GM23248 (cell line): ENCODE results near the gene SERINC1. TPM values are rescaled to one million over a fixed set of nuclear protein-coding genes. Genes with fewer than 3 reads are reported as not detected.
A peak's percentile ranks its signal among the peaks of the same experiment; 100 is the strongest.

Experiments used
- DNase-seq: peaks from one replicate; pipeline ENCODE4 v3.0.0-alpha.2; 2015
- H2AFZ ChIP-seq: fragments of 200-600 bp; sonication (generic); 2 replicates; pipeline ENCODE4 v1.6.1; 2016; ENCODE audit warnings: antibody characterized with exemption
- H3F3A ChIP-seq: fragments of 200-600 bp; sonication (generic); 2 replicates; pipeline ENCODE4 v1.6.1; 2016; ENCODE audit warnings: mild to moderate bottlenecking, antibody characterized with exemption, mixed run types; ENCODE audit not compliant: insufficient read depth
- H3K27ac ChIP-seq: fragments of 200-600 bp; sonication (generic); 2 replicates; pipeline ENCODE4 v1.5.1; 2016; ENCODE audit warnings: mild to moderate bottlenecking
- H3K27me3 ChIP-seq: fragments of 200-600 bp; sonication (generic); replicated peaks from 2 replicates; pipeline ENCODE4 v1.6.1; 2016; ENCODE audit warnings: mild to moderate bottlenecking; ENCODE audit not compliant: insufficient read depth
- H3K36me3 ChIP-seq: fragments of 200-600 bp; sonication (generic); 2 replicates; pipeline ENCODE4 v1.6.1; 2016; ENCODE audit warnings: low read depth, mild to moderate bottlenecking
- H3K4me1 ChIP-seq: fragments of 200-600 bp; sonication (generic); 2 replicates; pipeline ENCODE4 v1.6.1; 2016; ENCODE audit warnings: mild to moderate bottlenecking; ENCODE audit not compliant: insufficient read depth
- H3K4me2 ChIP-seq: fragments of 200-600 bp; sonication (generic); one replicate; pipeline ENCODE4 v1.6.1; 2016; ENCODE audit warnings: mild to moderate bottlenecking; ENCODE audit not compliant: unreplicated experiment
- H3K4me3 ChIP-seq: fragments of 200-600 bp; sonication (generic); 2 replicates; pipeline ENCODE4 v1.5.1; 2016; ENCODE audit warnings: mild to moderate bottlenecking
- H3K79me2 ChIP-seq: fragments of 200-600 bp; sonication (generic); 2 replicates; pipeline ENCODE4 v1.6.1; 2016; ENCODE audit warnings: mild to moderate bottlenecking; ENCODE audit not compliant: insufficient read depth
- H3K9ac ChIP-seq: fragments of 200-600 bp; sonication (generic); 2 replicates; pipeline ENCODE4 v1.6.1; 2016; ENCODE audit warnings: mild to moderate bottlenecking
- H3K9me2 ChIP-seq: fragments of 200-600 bp; sonication (generic); 2 replicates; pipeline ENCODE4 v1.6.1; 2016; ENCODE audit warnings: mixed run types, mild to moderate bottlenecking, moderate library complexity; ENCODE audit not compliant: insufficient read depth
- H3K9me3 ChIP-seq: fragments of 200-600 bp; sonication (generic); one replicate; pipeline ENCODE4 v1.6.1; 2017; ENCODE audit warnings: low read depth
- H4K20me1 ChIP-seq: fragments of 200-600 bp; sonication (generic); 2 replicates; pipeline ENCODE4 v1.6.0; 2016; ENCODE audit not compliant: insufficient read depth
- EZH2 ChIP-seq: fragments of 200-600 bp; sonication (generic); IDR thresholded peaks from 2 replicates; pipeline ENCODE4 v1.6.1; 2018; ENCODE audit warnings: antibody characterized with exemption, mild to moderate bottlenecking; ENCODE audit not compliant: insufficient read depth, poor library complexity, severe bottlenecking
- EZH2phosphoT487 ChIP-seq: fragments of 200-600 bp; sonication (generic); IDR thresholded peaks from 2 replicates; pipeline ENCODE4 v1.6.1; 2018; ENCODE audit warnings: antibody characterized with exemption, moderate library complexity, mild to moderate bottlenecking, low read depth; ENCODE audit not compliant: insufficient read depth
- WGBS, 2 experiments: methylation state at CpG; one replicate each; pipeline ENCODE4 v1.1.6; 2015 to 2017; ENCODE audit warnings: low lambda C conversion rate in 2 of 2, low coverage in 1 of 2; ENCODE audit errors: missing lambda C conversion rate in 2 of 2; 5-methylcytosine and 5-hydroxymethylcytosine counted together
- in situ Hi-C: fragments of 300-500 bp; cut with MboI; formaldehyde crosslinking; loops from 2 replicates; pipeline ENCODE4 v1.15.0; 2020
- polyA plus RNA-seq: library from polyadenylated mRNA; unstranded; fragments of >200 nt; fragmentation: Nextera tagmentation; extraction: Ambion mirVana; gene quantifications from 2 replicates; pipeline ENCODE4 v1.2.1, GENCODE V29; 2016
- total RNA-seq: library from RNA; depleted of rRNA; stranded (reverse); fragments of >200 nt; shearing (Covaris generic); gene quantifications from 2 replicates; pipeline ENCODE4 v1.2.3, GENCODE V29; 2014

SERINC1 gene
- total and polyA plus RNA-seq, 2 experiments from 2014 or later, result 243 to 346 TPM

- Histone ChIP-seq H4K20me1 (no peaks in the 10 kb centered on the region), H3K4me3 (no peak overlapping the region), H3K27me3 (no peaks in the 10 kb centered on the region), H3K9me3 (peaks cover 4% of the 10 kb centered on the region), H3F3A (no peaks in the 10 kb centered on the region), H3K9ac (no peak overlapping the region), H2AFZ (no peak overlapping the region), H3K36me3 (no peaks in the 10 kb centered on the region), H3K27ac (no peak overlapping the region), H3K4me1 (no peaks in the 10 kb centered on the region), H3K4me2 (no peak overlapping the region), H3K79me2 (no peaks in the 10 kb centered on the region), H3K9me2 (no peaks in the 10 kb centered on the region)
- 39 to 44% methylated on average over 3 of the region's 3 CpGs for WGBS, 2 experiments
- in situ Hi-C loops, result loop anchor here (10.0 kb wide), 1 partner anchor 339 kb away; no protein-coding TSS in a partner anchor
- TF ChIP-seq EZH2 (no peak), EZH2phosphoT487 (no peak)
- DNase-seq, result no peak
Measured at GRCh38 chr6:122495612-122496011, 24.0 kb upstream of the SERINC1 start.

- Histone ChIP-seq H3K9ac (no peak overlapping the region), H3F3A (no peaks in the 10 kb centered on the region), H3K79me2 (no peaks in the 10 kb centered on the region), H3K4me3 (no peak overlapping the region), H3K36me3 (no peaks in the 10 kb centered on the region), H3K27ac (no peak overlapping the region), H3K4me2 (no peak overlapping the region), H2AFZ (no peak overlapping the region), H3K27me3 (no peaks in the 10 kb centered on the region), H3K9me3 (peaks cover 4% of the 10 kb centered on the region), H4K20me1 (no peaks in the 10 kb centered on the region), H3K4me1 (no peaks in the 10 kb centered on the region), H3K9me2 (no peaks in the 10 kb centered on the region)
- in situ Hi-C loops, result loop anchor here (10.0 kb wide), 1 partner anchor 340 kb away; no protein-coding TSS in a partner anchor
- 38 to 40% methylated on average over 4 of the region's 4 CpGs for WGBS, 2 experiments
- TF ChIP-seq EZH2, result no peak
- no peak for TF ChIP-seq EZH2phosphoT487
- DNase-seq, result no peak
Measured at GRCh38 chr6:122494665-122495272, 23.2 kb upstream of the SERINC1 start.

GRCh38 chr6:122491919-122492555 is 20.4 kb upstream of the SERINC1 start:
- peaks cover 4% of the 10 kb centered on the region for H3K9me3 ChIP-seq
- in situ Hi-C loops, result loop anchor here (10.0 kb wide), 1 partner anchor 343 kb away; no protein-coding TSS in a partner anchor
- H3K36me3 ChIP-seq, result no peaks in the 10 kb centered on the region
- no peak for TF ChIP-seq EZH2phosphoT487
- no peak for TF ChIP-seq EZH2
- peak overlapping the region; percentile 50 for H2AFZ ChIP-seq
- no peak overlapping the region for H3K4me3 ChIP-seq
- no peak overlapping the region for H3K9ac ChIP-seq
- H3K9me2 ChIP-seq, result no peaks in the 10 kb centered on the region
- H3F3A ChIP-seq, result no peaks in the 10 kb centered on the region
- no peaks in the 10 kb centered on the region for H3K27me3 ChIP-seq
- 23 to 24% methylated on average over 7 of the region's 7 CpGs for WGBS, 2 experiments
- no peak overlapping the region for H3K4me2 ChIP-seq
- no peaks in the 10 kb centered on the region for H3K79me2 ChIP-seq
- H3K4me1 ChIP-seq, result no peaks in the 10 kb centered on the region
- H3K27ac ChIP-seq, result no peak overlapping the region
- no peaks in the 10 kb centered on the region for H4K20me1 ChIP-seq
- DNase-seq, result peak; percentile 81

- in situ Hi-C loops, result loop anchor here (10.0 kb wide), 1 partner anchor 344 kb away; no protein-coding TSS in a partner anchor
- H3K79me2 ChIP-seq, result no peaks in the 10 kb centered on the region
Measured at GRCh38 chr6:122490607-122491006, 19.0 kb upstream of the SERINC1 start.

More at GRCh38 chr6:122490607-122491006, 19.0 kb upstream of the SERINC1 start:
- Histone ChIP-seq H3K27ac (no peak overlapping the region), H3K9ac (no peak overlapping the region), H4K20me1 (no peaks in the 10 kb centered on the region), H3K4me2 (no peak overlapping the region), H3K27me3 (no peaks in the 10 kb centered on the region), H3F3A (no peaks in the 10 kb centered on the region), H2AFZ (no peak overlapping the region), H3K9me3 (no peaks in the 10 kb centered on the region), H3K9me2 (no peaks in the 10 kb centered on the region), H3K4me3 (no peak overlapping the region), H3K36me3 (no peaks in the 10 kb centered on the region), H3K4me1 (no peaks in the 10 kb centered on the region)
- DNase-seq, result no peak
- WGBS, 2 experiments, result 29 to 38% methylated on average over 1 of the region's 1 CpG
- no peak for TF ChIP-seq EZH2phosphoT487
- no peak for TF ChIP-seq EZH2
